H54 (cell line): ENCODE measurements around the gene HCRT.
A peak's percentile ranks its signal among the peaks of the same experiment; 100 is the strongest.
"Not testable (repeated sequence)": the region's sequence is repeated elsewhere in the genome, so short reads cannot be mapped to it uniquely, and the experiment has no call there.

ENCODE experiments used
- DNase-seq: peaks from one replicate; pipeline ENCODE4 v3.0.0; 2011; ENCODE audit warnings: low spot score, mixed read lengths; ENCODE audit not compliant: insufficient read length
- FAIRE-seq: peaks from 3 replicates; lab custom pipeline; 2011; peaks lifted over from hg19 to GRCh38; lab: Jason Lieb, UNC
- POLR2A ChIP-seq: IDR thresholded peaks from 2 replicates; pipeline ENCODE4 v1.6.1; 2011; ENCODE audit warnings: low read depth, mild to moderate bottlenecking, low read length

Gene HCRT

GRCh38 chr17:42184713-42185620 is at the start of gene HCRT:
TSS of gene HCRT (minus strand) at chr17:42185452. CDS start at chr17:42185365, 87 bp downstream.
- FAIRE-seq (no peak), DNase-seq (no peak)
- no peak for TF ChIP-seq POLR2A

GRCh38 chr17:42233994-42234393 is 48.7 kb upstream of the HCRT start:
- no peak for FAIRE-seq
- TF ChIP-seq POLR2A: no peak

GRCh38 chr17:42233156-42233555 is 47.9 kb upstream of the HCRT start:
- FAIRE-seq: no peak
- no peak for TF ChIP-seq POLR2A
- no peak for DNase-seq

More at GRCh38 chr17:42233994-42234393, 48.7 kb upstream of the HCRT start:
- DNase-seq: no peak

- no peak for TF ChIP-seq POLR2A
- DNase-seq (no peak), FAIRE-seq (no peak)
Observed at GRCh38 chr17:42230225-42230624, 45.0 kb upstream of the HCRT start.

- TF ChIP-seq POLR2A: no peak
- FAIRE-seq: no peak
Observed at GRCh38 chr17:42227849-42228700, 42.8 kb upstream of the HCRT start.

GRCh38 chr17:42225646-42226045 is 40.4 kb upstream of the HCRT start:
- no peak for TF ChIP-seq POLR2A
- FAIRE-seq: no peak
- DNase-seq: no peak

More at GRCh38 chr17:42227849-42228700, 42.8 kb upstream of the HCRT start:
- DNase-seq: no peak

- no peak for TF ChIP-seq POLR2A
- DNase-seq (no peak), FAIRE-seq (no peak)
Observed at GRCh38 chr17:42224651-42225050, 39.4 kb upstream of the HCRT start.

- FAIRE-seq (no peak), DNase-seq (peak; percentile 61)
- TF ChIP-seq POLR2A: no peak
Observed at GRCh38 chr17:42221886-42222745, 36.9 kb upstream of the HCRT start.

- FAIRE-seq, DNase-seq: not testable (repeated sequence)
Observed at GRCh38 chr17:42219280-42219679, 34.0 kb upstream of the HCRT start.

- TF ChIP-seq POLR2A: no peak
- no peak for FAIRE-seq
- no peak for DNase-seq
Observed at GRCh38 chr17:42214156-42214555, 28.9 kb upstream of the HCRT start.

GRCh38 chr17:42212382-42212781 is 27.1 kb upstream of the HCRT start:
- no peak for DNase-seq
- no peak for FAIRE-seq
- TF ChIP-seq POLR2A: no peak

GRCh38 chr17:42211921-42212341 is 26.7 kb upstream of the HCRT start:
- FAIRE-seq, DNase-seq: not testable (repeated sequence)

GRCh38 chr17:42210046-42210445 is 24.8 kb upstream of the HCRT start:
- DNase-seq (no peak), FAIRE-seq (no peak)
- no peak for TF ChIP-seq POLR2A

- DNase-seq, FAIRE-seq: not testable (repeated sequence)
Observed at GRCh38 chr17:42206153-42206612, 20.9 kb upstream of the HCRT start.
